ENCODE results near the gene TAP2. TPM values are rescaled to one million over a fixed set of nuclear protein-coding genes. Genes with fewer than 3 reads are reported as not detected.

The TAP2 gene
- total and polyA plus RNA-seq, 2 of the 13 experiments (the other 11 are each of a cell fraction or from before 2014, with no cell fraction given) = 10.3 to 17.6 TPM

DNA sequence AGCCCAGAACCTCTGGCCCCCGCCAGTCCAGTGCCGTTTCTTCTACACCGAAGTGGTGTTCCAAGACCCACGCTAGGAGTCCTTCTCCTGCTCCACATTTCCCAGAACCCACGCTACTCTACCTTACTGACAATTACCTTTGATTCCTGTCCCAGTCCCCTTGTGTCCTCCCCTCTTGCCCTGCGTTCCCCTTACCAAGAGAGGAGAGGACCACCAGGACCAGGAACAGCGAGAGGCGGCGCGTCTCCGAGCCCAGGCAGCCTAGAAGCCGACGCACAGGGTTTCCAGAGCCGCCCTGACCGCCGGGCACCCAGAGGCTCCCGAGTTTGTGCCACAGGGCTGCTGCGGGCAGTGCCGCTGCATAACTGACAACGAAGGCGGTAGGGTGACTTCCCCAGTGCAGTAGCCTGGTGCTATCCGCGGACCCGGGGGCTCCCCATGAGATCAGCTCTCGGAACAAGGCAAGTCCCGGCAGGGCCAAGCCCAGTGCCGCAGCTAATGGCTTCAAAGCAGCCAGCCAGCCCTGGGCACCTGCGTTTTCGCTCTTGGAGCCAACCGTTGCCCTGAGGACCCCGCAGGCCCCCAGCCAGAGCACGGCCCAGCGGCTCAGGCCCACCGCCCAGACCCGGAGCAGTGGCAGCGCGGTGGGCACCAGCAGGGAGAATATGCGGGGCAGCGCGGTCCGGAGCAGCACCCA, 14.5 kb upstream of the TAP2 start (continued):
- TF ChIP-seq, protein P1, sequence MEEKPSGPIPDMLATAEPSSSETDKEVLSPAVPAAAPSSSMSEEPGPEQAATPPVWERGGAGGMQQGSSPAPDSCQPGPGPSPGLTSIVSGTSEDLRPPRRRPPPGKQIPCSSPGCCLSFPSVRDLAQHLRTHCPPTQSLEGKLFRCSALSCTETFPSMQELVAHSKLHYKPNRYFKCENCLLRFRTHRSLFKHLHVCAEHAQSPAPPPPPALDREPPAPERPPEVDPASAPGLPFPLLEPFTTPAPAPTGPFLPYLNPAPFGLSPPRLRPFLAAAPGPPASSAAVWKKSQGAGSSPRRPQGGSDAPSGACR (CRISPR knock-in tag; IDR thresholded peaks at IDR 0.05) = no peak
- TF ChIP-seq, protein P2, sequence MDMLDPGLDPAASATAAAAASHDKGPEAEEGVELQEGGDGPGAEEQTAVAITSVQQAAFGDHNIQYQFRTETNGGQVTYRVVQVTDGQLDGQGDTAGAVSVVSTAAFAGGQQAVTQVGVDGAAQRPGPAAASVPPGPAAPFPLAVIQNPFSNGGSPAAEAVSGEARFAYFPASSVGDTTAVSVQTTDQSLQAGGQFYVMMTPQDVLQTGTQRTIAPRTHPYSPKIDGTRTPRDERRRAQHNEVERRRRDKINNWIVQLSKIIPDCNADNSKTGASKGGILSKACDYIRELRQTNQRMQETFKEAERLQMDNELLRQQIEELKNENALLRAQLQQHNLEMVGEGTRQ (IDR thresholded peaks at IDR 0.05; ENCODE audit: low read depth, low read length) = no peak
- TF ChIP-seq, protein P2 (CRISPR knock-in tag; IDR thresholded peaks at IDR 0.05; ENCODE audit: borderline replicate concordance) = no peak
- no peak for TF ChIP-seq ZSCAN20 (CRISPR knock-in tag; IDR thresholded peaks at IDR 0.05; ENCODE audit: borderline replicate concordance)
- no peak for TF ChIP-seq ZNF724P (CRISPR knock-in tag; IDR thresholded peaks at IDR 0.05; ENCODE audit: borderline replicate concordance)
- TF ChIP-seq ZNF251 (CRISPR knock-in tag; IDR thresholded peaks at IDR 0.05) = no peak
- TF ChIP-seq, protein P3, sequence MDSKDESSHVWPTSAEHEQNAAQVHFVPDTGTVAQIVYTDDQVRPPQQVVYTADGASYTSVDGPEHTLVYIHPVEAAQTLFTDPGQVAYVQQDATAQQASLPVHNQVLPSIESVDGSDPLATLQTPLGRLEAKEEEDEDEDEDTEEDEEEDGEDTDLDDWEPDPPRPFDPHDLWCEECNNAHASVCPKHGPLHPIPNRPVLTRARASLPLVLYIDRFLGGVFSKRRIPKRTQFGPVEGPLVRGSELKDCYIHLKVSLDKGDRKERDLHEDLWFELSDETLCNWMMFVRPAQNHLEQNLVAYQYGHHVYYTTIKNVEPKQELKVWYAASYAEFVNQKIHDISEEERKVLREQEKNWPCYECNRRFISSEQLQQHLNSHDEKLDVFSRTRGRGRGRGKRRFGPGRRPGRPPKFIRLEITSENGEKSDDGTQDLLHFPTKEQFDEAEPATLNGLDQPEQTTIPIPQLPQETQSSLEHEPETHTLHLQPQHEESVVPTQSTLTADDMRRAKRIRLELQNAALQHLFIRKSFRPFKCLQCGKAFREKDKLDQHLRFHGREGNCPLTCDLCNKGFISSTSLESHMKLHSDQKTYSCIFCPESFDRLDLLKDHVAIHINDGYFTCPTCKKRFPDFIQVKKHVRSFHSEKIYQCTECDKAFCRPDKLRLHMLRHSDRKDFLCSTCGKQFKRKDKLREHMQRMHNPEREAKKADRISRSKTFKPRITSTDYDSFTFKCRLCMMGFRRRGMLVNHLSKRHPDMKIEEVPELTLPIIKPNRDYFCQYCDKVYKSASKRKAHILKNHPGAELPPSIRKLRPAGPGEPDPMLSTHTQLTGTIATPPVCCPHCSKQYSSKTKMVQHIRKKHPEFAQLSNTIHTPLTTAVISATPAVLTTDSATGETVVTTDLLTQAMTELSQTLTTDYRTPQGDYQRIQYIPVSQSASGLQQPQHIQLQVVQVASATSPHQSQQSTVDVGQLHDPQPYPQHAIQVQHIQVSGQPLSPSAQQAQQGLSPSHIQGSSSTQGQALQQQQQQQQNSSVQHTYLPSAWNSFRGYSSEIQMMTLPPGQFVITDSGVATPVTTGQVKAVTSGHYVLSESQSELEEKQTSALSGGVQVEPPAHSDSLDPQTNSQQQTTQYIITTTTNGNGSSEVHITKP (CRISPR knock-in tag; IDR thresholded peaks at IDR 0.05; ENCODE audit: low read depth) = no peak
- TF ChIP-seq, protein P4, sequence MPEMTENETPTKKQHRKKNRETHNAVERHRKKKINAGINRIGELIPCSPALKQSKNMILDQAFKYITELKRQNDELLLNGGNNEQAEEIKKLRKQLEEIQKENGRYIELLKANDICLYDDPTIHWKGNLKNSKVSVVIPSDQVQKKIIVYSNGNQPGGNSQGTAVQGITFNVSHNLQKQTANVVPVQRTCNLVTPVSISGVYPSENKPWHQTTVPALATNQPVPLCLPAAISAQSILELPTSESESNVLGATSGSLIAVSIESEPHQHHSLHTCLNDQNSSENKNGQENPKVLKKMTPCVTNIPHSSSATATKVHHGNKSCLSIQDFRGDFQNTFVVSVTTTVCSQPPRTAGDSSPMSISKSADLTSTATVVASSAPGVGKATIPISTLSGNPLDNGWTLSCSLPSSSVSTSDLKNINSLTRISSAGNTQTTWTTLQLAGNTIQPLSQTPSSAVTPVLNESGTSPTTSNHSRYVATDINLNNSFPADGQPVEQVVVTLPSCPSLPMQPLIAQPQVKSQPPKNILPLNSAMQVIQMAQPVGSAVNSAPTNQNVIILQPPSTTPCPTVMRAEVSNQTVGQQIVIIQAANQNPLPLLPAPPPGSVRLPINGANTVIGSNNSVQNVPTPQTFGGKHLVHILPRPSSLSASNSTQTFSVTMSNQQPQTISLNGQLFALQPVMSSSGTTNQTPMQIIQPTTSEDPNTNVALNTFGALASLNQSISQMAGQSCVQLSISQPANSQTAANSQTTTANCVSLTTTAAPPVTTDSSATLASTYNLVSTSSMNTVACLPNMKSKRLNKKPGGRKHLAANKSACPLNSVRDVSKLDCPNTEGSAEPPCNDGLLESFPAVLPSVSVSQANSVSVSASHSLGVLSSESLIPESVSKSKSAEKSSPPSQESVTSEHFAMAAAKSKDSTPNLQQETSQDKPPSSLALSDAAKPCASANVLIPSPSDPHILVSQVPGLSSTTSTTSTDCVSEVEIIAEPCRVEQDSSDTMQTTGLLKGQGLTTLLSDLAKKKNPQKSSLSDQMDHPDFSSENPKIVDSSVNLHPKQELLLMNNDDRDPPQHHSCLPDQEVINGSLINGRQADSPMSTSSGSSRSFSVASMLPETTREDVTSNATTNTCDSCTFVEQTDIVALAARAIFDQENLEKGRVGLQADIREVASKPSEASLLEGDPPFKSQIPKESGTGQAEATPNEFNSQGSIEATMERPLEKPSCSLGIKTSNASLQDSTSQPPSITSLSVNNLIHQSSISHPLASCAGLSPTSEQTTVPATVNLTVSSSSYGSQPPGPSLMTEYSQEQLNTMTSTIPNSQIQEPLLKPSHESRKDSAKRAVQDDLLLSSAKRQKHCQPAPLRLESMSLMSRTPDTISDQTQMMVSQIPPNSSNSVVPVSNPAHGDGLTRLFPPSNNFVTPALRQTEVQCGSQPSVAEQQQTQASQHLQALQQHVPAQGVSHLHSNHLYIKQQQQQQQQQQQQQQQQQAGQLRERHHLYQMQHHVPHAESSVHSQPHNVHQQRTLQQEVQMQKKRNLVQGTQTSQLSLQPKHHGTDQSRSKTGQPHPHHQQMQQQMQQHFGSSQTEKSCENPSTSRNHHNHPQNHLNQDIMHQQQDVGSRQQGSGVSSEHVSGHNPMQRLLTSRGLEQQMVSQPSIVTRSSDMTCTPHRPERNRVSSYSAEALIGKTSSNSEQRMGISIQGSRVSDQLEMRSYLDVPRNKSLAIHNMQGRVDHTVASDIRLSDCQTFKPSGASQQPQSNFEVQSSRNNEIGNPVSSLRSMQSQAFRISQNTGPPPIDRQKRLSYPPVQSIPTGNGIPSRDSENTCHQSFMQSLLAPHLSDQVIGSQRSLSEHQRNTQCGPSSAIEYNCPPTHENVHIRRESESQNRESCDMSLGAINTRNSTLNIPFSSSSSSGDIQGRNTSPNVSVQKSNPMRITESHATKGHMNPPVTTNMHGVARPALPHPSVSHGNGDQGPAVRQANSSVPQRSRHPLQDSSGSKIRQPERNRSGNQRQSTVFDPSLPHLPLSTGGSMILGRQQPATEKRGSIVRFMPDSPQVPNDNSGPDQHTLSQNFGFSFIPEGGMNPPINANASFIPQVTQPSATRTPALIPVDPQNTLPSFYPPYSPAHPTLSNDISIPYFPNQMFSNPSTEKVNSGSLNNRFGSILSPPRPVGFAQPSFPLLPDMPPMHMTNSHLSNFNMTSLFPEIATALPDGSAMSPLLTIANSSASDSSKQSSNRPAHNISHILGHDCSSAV (CRISPR knock-in tag; IDR thresholded peaks at IDR 0.05; ENCODE audit: borderline replicate concordance) = no peak
- TF ChIP-seq, protein P5, sequence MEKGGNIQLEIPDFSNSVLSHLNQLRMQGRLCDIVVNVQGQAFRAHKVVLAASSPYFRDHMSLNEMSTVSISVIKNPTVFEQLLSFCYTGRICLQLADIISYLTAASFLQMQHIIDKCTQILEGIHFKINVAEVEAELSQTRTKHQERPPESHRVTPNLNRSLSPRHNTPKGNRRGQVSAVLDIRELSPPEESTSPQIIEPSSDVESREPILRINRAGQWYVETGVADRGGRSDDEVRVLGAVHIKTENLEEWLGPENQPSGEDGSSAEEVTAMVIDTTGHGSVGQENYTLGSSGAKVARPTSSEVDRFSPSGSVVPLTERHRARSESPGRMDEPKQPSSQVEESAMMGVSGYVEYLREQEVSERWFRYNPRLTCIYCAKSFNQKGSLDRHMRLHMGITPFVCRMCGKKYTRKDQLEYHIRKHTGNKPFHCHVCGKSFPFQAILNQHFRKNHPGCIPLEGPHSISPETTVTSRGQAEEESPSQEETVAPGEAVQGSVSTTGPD (CRISPR knock-in tag; IDR thresholded peaks at IDR 0.05) = no peak
- no peak for TF ChIP-seq RELA (CRISPR knock-in tag; IDR thresholded peaks at IDR 0.05)
- TF ChIP-seq, protein P6, sequence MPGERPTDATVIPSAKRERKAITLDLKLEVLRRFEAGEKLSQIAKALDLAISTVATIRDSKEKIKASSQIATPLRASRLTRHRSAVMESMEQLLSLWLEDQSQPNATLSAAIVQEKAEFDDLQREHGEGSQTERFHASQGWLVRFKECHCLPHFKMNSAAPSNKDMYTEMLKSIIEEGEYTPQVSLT (CRISPR knock-in tag; IDR thresholded peaks at IDR 0.05; ENCODE audit: borderline replicate concordance, low read depth) = no peak
